Activated CD8-positive, alpha-beta memory T cell treated with anti-CD3 and anti-CD28 coated beads, Interleukin-2, amount 50 U/mL, for 4 hours (primary cell): ENCODE data around the gene ZNF598.
"Not testable (repeated sequence)": the region's sequence is repeated elsewhere in the genome, so short reads cannot be mapped to it uniquely, and the experiment has no call there.

Experiments used
- DNase-seq: peaks from one replicate; pipeline ENCODE4 v3.0.0-alpha.2; 2020

ZNF598 gene

DNA sequence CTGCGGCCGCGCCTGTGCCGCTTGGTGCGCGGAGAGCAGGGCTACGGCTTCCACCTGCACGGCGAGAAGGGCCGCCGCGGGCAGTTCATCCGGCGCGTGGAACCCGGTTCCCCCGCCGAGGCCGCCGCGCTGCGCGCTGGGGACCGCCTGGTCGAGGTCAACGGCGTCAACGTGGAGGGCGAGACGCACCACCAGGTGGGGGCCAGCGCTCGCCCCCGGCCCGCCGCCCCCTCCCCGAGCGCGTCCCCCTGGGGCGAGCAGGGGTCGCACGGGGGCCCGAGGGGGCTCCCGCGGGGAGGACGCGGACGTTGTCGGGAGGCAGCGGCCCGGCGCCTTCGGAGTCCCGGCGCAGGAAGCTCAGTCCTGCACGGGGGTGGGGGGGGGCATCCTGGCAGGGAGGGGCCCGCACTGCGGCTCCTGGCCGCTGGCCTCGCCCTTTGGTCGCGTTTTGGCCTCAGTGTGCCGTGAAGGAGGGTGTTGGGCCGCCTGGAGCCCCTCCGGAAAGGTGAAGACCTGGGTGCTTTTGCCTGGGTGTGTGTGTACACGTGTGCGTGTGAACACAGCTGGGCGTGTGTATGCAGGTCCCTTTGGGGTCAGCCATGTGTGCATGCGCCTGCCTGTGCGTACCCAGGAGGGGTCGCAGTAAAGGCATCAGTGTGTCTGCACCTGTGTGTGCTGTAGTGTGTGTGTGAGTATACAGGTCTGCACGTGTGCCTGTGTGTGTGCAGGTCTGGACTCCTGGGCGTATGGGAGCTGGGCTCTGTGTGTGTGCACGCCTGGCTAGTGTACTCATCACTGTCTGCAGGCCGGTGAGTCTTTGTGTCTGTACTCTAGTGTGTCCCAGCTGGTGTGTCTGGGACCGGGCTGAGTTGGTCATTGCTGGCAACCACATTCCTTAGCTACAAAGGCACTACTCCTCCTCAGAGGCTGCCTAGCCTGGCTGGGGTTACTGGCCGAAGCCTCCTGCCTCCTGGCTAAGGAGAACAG is 17.7 kb upstream of the ZNF598 start:
- no peak for DNase-seq

DNA sequence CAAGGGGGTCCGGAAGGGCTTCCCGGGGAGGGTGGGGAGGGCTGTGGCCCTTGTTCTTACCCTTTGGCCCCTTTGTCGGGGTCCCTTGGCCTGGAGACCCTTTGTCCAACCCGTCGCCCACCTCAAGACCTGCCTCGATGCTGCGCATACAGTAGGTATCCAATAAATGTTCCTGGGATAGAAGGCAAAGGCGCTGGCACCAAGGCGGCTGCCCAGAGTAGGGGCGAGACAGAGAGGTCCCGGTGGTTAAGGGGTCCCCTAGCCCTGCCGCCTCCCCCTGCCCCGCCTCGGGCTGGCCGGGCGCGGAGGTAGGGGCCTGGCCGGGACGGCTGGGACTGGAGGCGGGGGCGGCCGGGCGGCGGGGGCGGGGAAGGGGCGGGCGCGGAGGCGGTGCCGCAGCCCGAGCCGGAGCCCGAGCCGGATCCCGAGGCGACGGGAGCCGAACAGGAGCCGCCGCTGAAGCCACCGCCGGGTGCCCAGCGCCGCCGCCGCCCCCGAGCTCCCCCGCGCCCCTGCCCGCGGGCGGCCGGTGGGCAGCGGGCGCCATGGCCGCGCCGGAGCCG is 16.9 kb upstream of the ZNF598 start, which contains the start of gene NHERF2:
Gene NHERF2 (plus strand): TSS at position 442 of the 563 bp plus-strand sequence. CDS start 104 bp downstream, at position 546.
- DNase-seq, result no peak

DNA sequence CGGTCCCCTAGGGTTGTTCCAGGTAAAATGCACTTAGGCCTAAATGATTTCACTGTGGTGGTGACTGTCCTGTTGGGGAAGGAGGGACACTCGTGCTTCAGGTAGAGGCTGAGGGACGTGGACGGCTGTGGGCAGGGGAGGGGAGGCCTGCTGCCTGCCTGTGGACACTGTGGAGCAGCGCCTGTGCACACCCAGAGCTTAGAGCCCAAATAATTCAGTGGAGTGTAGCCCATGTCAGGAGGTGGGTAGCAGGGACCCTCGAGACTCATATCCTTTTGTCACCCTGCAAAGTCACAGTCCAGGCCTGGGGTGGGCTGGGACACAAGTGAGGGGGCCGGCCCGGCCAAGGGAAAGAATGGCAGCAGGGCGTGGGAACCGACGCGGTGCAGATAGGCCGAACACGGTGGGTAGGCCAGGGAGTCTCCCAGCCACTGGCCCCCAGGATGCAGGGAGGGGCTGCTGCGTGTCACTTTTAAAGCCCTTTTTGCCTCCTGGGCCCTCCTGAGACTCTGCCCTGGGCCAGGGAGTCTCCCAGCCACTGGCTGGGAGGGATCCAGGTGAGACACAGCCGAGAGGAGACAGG is 16.3 kb upstream of the ZNF598 start:
- DNase-seq, result no peak

DNA sequence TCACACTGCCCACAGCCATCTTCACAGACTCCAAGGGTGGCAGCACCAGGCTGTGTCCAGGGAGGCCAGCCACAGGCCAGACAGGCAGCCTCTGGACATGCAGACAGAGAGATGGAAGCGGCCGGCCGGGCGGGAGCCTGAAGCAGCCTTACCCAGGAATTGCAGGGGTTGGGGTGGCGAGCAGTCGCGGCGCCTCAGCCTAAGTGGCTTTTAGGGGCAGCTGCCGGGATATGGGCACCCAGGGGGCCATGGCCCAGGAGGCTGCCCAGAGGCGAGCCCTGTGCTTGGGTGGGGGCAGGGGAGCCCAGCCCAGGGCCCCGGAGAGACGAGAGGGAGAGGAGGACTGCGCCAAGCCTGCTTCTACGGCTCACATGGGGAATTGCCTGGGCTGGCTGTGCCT is 15.6 kb upstream of the ZNF598 start:
- DNase-seq, result no peak

DNA sequence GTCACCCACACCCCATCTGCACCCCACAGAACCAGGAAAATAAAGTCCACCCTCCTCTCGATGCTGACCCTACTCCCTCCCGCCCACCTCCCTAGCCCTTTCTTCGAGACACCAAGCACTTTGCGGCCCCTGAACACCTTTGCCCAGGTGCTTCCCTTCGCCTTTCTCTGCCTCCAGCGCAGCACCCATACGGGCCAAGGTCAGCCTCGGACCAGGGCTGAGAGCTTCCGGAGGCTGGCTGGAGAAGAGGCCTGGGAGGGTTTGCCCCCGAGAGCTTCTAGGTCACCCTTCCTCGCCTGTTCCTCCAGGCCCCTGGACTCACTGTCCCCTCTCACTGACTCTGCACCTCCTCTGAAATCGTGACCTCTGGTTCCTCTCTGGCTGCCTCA is 14.4 kb upstream of the ZNF598 start:
- DNase-seq, result no peak

DNA sequence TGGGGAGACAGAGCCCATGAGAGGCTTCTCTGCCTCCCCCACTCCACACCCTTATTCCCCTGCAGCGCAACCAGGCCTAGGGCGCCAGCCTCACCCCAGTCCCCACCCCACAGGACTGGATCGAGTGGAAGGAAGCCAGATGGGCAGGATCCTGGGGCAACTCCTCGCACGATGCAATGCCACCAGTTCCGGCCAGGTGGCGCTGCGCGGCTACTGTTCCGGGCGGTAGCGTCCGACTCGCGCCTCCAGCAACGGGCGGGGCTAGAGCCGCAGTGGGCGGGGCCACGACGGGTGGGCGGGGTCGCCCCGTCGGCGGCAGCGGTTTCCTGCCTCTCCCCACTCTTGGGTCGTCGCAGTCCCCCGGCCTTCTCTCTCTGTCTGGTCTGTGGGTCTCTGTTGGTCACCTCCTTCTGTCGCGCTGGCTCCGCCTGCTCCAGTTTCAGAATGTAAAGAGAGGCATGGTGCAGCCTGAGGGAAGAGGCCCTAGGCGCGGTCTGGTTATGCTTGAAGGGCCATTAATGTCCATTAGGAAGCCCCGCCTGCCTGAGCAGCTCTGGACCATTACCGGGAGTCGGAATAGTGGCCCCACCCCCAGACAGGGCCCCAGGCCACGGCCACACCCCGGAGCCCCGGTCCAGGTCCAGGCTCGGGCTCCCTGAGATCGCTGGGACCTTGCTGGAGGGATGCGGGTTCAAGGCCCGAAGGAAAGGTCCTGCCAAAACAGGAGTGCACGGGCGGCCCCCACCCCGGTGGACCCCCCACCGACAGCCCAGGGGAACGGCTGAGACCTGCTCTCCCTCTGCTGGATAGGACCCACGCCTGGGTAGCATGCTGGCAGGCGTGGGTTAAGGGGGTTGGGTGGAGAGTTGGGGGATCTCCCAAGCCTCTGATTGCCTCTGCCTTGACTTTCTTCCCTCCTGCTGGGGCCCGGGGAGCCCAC is 13.7 kb upstream of the ZNF598 start:
- DNase-seq, result peak; percentile 97

DNA sequence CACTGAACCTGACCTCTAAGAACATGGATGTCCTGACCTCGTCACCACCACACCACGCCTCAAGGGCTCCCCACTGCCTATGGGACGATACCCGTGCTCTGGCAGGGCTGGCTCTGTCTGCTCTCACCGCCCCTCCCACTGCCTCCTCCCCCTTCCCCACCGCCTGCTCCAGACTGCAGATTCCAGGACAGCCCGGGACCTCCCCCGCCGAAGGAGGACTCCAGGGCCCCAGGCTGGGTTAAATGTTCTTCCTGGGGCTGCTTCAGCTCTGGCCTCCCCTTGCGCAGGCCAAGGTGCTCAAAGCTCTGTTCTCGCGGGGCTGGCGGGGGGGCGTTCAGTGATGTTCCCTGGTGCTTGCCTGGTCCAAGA is 13.1 kb upstream of the ZNF598 start:
- DNase-seq, result no peak

DNA sequence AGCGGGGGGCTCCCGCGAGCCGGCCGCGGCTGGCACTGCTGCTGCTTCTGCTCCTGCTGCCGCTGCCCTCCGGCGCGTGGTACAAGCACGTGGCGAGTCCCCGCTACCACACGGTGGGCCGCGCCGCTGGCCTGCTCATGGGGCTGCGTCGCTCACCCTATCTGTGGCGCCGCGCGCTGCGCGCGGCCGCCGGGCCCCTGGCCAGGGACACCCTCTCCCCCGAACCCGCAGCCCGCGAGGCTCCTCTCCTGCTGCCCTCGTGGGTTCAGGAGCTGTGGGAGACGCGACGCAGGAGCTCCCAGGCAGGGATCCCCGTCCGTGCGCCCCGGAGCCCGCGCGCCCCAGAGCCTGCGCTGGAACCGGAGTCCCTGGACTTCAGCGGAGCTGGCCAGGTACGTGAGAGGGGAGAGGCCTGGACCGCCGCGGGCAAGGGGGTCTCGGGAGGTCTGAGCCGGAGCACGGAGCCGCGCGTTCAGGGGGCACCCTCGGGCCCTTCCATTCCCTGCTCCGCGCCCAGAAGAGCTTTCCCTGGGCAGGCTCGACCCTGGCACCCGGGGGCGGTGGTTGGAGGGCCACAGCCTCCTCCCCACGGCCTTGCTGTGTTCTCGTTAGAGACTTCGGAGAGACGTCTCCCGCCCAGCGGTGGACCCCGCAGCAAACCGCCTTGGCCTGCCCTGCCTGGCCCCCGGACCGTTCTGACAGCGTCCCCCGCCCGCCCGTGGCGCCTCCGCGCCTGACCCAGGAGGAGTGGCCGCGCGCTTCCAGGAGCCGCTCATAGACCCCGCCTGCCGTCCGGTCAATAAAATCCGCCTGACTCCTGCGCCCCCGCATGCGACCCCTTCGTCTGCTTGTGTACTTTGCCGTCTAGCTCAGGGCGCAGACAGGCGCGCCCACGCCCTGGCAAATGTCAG is 10.6 kb upstream of the ZNF598 start:
- DNase-seq, result no peak

DNA sequence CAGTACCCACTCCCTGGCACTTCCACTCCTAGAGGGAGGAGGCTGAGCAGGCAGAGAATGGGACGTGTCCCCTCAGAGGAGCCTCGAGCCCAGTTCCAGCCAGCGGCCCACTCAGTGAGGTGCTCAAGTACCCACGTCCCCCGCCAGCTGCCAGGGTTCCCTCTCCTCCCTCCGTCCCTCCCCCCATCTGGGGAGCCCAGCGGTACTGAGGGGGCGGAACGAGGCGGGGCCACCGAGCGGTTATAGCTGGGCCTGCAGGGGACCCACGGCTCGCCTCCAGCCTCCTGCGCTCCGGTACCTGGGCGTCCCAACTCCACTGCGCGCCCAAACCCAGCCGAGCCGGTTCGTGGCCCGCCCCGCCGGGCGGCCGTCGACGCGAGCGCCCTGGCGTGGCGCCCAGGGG is 9.9 kb upstream of the ZNF598 start, which contains the start of gene NPW:
Gene NPW (plus strand): TSS at position 268 of the 403 bp plus-strand sequence.
- no peak for DNase-seq

DNA sequence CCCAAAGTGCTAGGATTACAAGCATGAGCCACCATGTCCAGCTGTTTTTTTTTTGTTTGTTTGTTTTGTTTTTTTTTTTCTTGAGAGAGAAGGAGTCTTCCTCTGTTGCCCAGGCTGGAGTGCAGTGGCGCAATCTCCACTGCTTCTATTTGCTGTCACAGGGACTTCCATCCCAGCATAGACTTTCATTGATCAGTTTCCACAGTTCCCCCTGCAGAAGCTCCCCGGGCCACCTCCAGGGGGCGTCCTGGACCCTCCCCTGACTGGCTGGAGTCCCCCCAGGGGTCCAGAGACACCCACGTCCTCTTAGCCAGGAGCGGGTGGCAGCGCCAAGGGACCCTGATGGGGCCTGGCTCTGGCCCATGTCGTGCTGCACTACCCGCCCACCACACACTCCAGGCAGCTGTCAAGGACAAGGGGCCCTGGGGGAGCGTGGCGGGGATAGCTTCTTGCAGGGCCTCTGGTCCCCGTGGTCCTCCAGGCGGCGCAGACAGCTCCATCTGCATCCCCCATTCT is 6.8 kb upstream of the ZNF598 start:
- no peak for DNase-seq

DNA sequence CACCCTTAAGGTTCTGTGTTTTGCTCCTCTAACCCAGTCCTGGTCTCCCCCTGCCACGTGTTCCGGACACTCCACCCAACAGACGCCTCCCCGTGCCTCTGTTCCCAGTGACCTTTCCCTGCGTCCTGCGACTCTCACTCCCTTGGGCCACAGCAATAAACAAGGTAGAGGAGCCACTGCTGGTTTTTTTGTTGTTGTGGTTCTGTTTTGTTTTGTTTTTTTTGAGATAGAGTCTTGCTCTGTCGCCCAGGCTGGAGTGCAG is 6.3 kb upstream of the ZNF598 start:
- DNase-seq, result no peak

DNA sequence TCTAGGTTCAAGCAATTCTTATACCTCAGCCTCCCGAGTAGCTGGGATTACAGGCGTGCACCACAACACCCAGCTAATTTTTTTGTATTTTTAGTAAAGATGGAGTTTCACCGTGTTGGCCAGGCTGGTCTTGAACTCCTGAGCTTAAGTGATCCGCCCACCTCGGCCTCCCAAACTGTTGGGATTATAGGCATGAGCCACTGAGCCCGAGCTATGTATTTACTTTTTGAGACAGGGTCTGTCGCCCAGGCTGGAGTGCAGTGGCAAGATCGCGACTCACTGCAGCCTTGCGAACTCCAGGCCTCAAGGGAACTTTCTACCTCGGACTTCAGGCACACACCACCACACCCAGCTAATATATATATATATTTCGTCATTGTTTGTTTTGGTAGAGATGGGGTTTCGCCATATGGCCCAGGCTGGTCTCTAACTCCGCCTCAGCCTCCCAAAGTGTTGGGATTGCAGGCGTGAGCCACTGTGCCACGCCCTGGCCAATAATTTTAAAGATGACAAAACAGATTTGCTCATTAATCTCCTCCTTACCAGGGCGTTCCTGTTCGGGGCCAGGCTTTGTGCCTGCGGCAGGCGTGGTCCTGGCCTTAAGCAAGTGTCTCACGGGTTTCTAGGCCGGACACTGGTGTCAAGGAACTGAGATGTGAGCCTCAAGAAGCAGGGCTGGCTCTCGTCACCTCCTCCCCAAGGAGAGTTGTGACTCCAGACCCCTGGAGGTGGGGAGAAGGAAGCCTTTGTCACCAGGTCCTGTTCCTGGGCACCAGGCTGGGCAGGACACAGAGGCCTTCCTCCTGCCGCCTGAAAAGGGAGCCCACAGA is 5.7 kb upstream of the ZNF598 start:
- no peak for DNase-seq

DNA sequence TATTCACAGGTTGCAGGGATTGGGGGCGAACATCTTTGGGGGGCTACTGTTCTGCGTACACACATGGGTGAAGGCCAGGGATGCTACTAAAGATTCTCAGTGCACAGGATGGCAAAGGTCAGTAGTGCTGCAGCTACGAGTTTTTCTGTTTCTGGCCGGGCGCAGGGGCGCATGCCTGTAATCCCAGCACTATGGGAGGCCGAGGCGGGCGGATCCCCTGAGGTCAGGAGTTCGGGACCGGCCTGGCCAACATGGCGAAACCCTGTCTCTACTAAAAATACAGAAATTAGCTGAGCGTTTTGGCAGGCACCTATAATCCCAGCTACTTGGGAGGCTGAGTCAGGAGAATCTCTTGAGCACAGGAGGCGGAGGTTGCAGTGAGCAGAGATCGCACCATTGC is 3.9 kb upstream of the ZNF598 start:
- DNase-seq, result no peak

DNA sequence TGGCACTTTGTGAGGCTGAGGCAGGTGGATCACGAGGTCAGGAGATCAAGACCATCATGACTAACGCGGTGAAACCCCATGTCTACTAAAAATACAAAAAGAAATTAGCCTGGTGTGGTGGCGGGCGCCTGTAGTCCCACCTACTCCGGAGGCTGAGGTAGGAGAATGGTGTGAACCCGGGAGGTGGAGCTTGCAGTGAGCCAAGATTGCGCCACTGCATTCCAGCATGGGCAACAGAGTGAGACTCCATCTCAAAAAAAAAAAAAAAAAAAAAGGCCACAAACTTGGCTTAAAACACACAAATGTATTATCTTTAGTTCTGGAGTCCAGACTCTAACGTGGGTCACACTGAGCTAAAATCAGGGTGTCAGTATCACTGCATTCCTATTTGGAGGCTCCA is 2.1 kb upstream of the ZNF598 start:
- DNase-seq, result not testable (repeated sequence)

DNA sequence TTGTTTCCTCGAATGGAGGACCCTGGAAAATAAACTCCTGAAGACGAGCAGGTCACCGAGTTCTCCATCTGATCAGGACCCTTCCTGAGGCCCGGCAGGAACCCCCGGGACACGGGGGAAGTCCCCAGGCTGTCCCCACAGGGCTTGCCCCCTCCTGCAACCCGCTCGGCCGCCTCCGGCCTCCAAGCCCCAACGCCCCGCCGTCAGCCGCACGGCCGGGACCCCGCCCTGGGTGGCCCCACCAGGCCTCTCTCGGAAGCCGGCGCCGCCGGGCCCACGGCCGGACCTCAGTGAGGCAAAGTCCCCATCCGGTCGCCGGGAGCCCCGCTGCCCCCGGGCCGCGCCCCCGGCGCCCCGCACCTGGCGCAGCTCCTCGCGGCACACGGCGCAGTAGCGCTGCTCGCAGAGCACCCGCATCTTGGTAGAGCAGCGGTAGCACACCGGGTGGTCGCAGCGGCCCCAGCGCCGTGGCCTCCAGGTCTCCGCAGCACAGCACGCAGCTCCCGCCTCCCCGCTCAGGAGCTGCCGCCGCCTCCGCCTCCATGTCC is 383 bp downstream of the ZNF598 start:
- no peak for DNase-seq

DNA sequence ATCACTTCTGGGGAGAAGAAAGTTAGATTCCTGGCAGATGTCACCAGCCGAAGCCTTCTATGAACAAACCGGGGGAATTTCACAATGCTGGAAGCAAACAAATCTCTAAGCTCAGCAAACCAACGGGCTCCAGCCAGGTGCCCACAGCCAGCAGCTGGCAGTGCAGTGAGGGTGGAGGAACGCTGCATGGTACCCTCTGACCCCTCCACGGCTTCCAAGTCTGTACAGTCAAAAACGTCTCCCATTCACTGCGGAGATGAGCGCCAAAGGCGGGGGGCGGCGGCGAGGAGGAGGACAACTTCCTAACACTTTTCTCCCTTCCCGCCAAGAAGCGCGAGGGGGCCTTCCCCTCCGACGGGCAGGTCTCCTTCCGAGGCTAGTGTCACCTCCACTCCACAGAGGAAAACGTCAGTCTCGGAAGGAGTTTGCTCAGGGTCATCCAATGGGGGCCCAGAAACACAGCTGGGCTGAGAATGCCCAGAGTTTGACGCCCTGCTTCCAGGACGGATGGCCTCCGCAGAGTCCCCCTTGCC is 924 bp downstream of the ZNF598 start:
- no peak for DNase-seq

DNA sequence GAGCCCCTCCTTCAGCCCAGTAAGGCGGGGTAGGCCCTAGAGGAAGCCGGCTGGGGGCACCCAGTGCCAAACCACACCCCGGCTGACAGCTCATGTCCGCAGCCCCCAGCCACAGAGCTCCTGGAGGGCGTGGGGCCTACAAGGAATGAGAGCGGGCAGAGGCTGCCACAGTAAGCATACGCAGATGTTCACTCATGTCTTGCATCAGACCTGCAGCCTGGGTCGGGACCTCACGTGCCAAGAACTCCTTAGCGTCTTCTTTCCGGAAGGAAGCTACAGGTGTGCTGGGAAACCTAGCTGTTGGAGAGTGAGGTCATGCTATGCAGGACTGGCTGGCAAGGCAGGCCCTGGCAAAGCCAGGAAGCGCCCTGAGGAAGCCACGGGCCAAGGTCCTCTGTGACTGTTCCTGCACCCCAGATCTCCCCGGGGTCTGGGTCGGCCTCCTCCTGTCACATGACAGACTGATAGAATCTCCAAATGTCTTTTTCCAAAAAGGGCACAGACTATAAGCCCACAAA is 1.6 kb downstream of the ZNF598 start:
- no peak for DNase-seq

DNA sequence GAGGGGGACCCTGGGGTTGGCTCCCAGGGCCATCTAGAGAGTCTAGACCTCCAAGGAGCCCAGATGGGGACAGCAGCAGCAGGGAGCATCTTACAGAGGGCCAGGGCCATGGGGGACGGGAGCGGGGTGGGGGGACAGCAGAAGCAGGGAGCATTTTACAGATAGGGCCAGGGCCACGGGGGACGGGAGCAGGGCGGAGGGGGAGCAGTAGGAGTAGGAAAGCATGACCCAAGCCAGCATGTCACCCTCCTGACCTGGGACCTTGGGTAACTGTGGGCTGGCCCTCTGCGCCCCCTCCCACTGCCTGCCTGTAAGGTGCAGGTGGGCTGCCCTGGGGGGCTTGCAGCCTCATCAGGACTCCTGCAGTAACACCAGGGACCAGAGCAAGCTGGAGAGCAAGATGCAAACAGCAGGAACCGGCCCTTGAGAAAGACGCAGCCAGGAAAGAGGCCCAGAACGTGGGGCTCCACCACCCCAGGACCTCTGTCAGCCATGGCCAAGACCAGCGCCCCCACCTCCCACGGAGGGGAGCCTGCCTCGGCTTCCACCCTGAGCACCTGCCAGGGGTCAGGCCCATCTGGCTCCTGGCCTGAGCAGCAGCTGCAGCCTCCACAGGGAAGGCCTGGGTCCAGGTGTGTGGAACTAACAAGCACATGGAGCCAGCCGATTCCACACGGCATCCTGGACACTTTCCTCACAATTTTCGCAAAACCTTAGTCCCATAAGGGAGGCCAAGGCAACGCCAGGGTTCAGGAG is 2.4 kb downstream of the ZNF598 start:
- DNase-seq, result no peak

DNA sequence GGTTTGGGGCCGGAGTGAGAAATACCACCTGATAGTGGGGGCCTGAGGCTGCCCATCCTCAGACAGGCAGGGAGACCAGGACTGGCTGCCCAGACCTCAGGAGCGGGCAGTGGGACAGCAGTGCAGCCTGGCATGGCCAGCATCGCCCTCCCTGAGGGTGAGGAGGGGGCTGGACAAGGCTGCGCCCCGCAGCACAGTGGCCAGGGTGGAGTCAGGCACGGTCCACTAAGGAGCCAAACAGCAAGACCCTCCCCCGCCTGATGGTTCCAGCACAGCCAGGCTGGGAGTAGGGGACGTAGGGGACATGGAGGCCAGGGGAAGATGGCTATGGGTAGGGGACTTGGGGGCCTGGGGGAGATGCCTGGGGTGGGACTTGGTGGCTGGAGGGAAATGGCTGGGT is 3.3 kb downstream of the ZNF598 start:
- no peak for DNase-seq
